NCI-H226 (cell line): ENCODE results near the gene TRAPPC12.
A peak's percentile ranks its signal among the peaks of the same experiment; 100 is the strongest.

Experiments used
- DNase-seq: peaks from one replicate; pipeline ENCODE4 v3.0.0-alpha.2; 2015

TRAPPC12 gene

DNA sequence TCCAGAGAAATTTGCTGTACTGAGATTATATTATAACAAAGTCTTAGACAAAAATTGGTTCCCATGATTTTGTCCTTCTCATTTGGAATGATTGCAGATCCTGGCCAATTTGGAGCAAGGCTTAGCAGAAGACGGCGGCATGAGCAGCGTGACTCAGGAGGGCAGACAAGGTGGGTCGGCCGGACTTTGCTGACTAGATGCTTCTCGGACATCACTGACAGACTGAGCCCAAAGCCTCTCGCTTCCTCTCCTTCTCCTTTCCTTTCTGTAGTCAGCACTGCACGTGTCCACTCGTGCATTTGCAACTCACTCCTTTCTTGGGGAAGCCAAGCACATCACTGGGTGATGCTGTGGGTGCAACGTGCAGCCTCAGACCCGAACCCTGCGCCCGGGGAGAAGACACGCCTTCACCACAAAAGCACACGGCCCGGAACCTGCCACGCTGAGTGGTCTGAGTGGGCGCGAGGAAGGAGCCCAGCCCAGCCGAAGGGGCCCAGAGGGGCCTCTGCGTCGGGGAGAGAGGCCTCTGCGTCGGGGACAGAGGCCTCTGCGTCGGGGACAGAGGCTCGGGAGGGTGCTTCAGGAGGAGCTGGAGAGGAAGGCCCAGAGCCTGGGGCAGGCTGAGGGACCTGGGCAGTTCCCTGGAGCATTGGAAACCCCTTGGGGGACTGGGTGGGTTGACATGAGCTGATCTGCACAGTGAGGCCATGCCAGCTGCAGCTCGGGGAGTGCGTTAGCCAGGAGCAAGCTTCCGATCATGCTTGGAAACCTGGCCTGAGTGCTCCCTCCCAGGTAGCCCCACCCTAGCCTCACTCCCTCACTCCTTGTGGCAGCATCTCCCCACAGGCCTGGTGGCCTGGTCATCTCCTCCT is 78.3 kb downstream of the TRAPPC12 start:
- no peak for DNase-seq

DNA sequence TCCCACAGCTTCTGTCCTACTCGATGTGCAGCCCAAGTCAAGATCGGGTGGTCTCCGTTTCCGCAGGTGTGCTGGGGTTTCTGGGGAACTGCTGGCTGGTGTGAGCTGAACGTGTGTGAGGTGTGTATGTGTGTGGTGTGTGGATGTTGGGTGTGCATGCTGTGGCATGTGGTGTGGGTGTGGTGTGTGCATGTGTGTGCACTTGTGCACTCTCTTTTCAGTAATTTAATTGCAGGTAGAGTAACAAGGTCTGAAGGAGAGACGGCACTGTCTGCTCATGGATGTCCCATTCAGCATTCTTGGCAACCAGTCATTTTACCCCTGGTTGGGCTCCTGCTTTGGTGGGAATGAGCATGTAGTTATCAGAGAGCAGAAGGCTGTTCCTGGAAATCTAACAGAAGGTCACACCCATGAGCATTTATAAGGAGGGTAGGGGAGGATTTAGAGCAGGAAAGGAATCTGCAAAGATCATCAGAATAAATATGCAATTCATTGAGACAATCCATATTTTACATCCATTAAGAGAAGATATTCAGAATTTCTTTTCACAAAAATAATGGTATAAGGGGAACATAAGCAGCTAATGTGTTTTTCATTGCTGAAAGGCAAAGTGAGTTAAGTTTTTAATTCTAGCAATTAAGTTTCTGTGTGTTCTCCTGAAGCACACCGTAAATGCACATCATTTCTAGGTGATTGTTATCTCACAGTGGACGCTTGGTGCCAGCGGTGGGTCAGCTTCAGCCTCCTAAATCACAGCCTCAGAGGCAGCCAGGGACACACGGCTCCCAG is 79.1 kb downstream of the TRAPPC12 start:
- no peak for DNase-seq

DNA sequence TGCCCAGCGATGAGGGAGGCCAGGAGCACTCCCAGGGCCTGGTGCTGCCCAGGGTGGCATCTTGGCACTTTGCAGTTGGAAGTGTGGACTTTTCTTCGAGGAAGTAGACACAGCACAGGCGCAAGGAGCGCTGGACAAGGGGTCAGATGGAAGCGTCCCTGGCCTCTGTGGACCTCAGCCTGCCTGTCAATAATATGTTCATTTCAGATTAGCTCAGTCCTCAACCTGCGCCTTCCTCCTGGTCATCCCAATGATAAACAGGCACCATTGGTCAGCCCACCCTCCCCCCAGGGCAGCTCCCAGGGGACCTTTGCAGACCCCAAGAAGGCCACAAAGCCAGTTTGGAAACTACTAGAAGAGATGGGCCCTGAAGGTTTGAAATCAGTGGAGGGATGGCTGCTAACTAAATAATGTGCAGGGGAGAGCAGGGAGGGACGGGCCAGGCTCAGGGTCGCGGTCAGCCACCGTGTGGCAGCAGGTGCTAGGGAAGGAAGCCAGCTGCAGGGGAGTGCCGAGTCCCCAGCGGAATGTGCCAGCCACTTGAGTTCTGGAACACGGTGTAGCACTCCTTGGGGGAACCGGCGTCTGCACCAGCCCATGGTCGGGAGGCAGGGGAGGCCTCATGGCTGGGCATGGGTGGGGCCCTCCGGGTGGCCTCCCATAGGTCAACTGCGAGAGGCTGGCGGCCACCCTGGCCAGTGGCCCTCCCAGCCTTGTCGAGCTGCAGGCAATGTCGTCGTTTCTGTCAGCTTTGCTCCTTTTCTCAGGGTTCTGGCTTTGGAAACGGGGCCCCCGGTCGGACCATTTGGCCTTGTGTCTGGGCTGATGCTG is 79.9 kb downstream of the TRAPPC12 start:
- no peak for DNase-seq

GRCh38 chr2:3460156-3460555 is 80.7 kb downstream of the TRAPPC12 start:
- DNase-seq, result no peak

DNA sequence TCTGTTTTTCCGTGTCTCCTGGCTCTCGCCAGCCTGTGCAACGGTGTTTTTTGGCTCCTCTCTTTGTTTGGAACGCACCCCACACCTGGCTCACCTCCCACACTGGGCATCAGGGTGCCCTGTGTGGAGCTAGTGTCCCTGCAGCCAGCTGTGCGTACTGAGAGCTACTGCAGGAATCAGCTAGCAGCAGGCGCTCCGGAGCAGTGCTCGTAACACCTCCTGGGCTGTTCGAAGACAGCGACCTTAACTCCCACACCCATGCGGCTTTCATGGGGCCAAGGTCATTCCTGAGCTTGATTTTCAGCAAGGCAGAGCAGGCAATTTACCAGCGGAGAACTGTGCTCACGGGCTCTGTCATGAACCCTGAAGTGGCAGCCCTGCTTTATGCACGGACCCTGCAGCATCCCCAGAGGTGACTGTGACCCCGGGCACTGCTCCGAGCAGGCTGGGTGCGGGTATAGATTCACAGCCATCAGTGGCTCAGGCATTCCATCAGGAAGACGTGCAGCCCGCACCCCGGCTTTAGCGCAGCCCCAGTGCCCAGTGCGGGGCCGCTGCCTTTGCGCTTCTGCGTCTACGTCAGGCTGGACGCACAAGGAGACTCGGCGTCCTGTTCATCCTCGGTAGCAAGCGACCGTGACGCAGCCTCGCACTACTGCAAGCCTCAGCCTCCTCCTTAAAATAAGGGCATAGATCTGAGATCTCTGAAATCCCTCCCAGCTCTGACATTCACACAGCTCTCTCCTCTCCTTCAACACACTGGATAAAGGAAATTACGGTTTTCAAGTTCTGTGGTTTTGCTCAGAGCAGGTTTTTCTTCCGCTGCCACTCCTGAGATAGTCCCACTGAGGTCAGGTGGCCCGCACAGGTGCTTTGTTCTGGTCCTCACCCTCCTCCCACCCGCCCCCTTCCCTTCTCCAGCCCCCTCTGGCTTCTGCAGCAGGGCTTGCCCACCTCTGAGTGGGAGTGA is 81.6 kb downstream of the TRAPPC12 start:
- DNase-seq, result no peak

- no peak for DNase-seq
These were observed 82.5 kb downstream of the TRAPPC12 start for GRCh38 chr2:3461801-3462492.

DNA sequence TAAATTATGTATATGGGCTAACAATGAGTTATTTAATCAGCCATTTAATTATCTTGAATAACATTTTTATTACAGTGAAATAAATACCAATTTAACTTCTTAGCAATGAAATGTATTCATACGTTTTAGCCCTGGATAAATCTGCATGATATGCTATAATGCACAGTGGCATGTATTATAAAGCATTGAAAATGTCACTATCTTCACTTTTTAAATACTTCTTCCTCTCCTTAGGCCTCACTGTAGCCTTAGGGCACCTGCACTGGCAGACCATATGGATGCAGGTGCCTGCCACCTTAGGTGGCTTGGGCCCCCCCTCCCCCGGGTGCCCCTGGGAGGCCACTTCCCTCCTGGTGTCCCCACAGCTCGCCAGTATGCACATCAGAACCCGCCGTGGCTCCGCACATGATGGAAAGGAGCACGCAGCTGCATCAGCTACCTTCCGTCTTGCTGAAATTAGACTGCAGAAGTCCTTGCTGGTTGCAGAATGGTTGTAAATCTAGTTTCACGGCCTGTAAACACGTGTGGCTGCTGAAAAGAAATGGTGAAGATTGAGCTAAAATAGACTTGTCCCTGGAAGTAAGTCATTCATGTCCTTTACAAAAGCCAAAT is 83.1 kb downstream of the TRAPPC12 start:
- no peak for DNase-seq

- no peak for DNase-seq
These were observed 83.8 kb downstream of the TRAPPC12 start for GRCh38 chr2:3463186-3463835.

DNA sequence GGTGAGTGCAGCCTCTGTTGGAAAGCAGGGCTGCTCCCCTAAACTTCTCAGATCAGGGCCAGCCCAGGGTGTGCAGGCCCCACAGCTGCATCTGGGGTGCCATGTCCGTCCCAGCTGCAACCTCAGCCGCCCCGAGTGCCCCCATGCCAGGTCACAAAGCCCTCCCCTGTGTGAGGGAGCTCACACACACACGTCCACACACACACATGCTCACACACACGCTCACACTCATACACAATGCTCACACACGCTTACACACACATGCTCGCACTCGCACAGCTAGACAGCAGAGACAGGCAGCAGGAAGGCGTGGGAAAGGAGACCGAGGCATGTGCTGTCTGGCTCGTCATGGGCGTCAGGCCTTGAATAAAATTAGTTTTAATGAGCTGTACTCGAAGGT is 84.5 kb downstream of the TRAPPC12 start:
- no peak for DNase-seq

- DNase-seq, result no peak
These were observed 85.0 kb downstream of the TRAPPC12 start for GRCh38 chr2:3464401-3465005.

GRCh38 chr2:3465328-3465727 is 85.8 kb downstream of the TRAPPC12 start:
- no peak for DNase-seq

- DNase-seq, result peak; percentile 55
These were observed 86.5 kb downstream of the TRAPPC12 start for GRCh38 chr2:3465844-3466481.

DNA sequence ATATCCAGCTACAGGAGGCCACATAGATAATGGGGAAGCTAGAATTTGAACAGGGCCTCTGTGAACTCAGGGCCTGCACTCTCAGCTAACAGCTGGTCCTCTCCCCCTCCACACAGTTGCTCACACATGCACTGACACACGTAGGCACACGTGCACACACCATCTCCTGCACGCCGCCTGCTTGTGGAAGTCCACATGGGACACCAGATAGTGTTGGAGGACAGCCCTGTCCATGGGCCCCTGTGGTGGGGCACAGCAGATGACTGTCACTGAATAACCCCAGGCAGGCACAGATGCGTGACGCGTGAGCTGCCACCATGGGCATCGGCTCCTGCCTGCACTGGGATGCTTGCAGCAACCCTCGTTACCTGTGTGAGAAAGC is 87.0 kb downstream of the TRAPPC12 start:
- no peak for DNase-seq

- DNase-seq, result no peak
These were observed 87.5 kb downstream of the TRAPPC12 start for GRCh38 chr2:3466966-3467365.

GRCh38 chr2:3467654-3468053 is 88.2 kb downstream of the TRAPPC12 start:
- DNase-seq, result no peak

DNA sequence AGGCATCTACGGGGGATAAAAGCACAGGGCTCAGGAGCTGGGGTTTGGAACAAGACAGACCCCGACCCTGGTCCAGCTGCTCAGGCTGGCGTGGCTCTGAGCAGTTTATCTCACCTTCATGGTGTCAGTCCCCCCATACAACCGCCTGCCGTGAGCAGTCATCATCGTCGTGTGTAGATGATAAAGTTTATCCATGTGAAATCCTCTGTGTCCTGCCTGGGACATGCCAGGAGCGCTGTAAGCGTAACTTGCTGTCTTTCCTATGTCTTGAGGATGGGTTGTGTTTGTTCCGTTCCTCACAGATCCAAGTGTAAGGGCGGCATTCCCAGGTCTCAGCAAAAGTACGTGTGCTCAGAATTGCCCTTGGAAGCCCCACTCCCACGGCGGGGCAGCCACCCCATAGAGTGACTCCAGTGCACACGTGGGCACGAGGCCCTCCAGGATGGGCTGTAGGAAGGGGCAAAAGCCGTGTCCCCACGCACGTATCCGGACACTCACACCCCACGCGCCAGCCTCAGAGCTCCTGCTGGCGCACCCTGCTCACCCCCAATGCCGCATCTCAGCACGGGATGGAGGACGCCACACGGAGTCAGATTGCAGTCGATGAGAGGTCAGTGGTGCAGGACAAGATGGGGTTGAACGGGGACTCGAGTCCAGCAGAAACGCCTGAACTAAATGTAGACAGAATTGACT is 88.9 kb downstream of the TRAPPC12 start:
- no peak for DNase-seq

DNA sequence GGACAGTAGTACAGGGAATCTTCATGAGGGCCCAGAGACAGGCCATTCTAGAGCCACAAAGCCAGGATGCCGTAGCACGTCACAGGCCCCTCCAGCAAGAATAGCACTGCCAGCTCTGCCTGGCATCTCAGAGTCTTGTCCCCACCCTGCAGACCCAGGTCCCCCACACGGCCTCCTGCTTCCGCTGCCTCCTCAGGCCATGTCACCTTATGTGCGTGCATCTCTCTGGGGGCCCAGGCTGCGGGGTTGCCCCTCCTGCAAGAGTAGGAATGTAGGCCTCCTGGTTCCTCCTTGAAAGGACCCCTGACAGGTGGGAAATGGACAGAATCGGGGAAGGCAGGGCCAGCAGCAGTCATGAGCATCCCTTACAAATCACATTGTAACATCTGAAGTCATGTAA is 90.0 kb downstream of the TRAPPC12 start:
- no peak for DNase-seq

DNA sequence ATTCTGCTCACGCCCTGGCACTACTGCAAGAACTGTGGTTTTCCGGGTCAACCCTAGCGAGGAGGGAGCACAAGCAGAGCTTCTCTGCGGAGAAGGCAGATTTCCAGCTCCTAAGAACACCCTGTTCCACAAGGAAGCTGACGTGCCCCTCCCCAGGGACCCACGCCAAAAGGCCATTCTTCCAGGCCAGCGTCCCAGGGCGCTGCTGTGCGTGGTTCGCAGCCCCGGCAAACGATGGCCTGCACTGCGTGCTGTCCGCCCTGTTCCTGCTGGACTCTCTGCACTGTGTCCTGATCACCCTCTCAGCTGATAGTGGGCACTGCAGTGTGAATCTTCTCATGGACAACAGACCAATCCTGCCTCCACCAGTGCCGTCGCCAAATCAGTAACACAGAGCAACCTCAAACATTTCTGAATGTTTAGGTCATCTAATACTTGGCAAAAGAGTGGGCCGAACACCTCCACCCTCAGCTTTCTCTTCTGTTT is 90.7 kb downstream of the TRAPPC12 start:
- DNase-seq, result peak; percentile 61
